Measurements from ENCODE around the gene TTLL13. TPM values are rescaled to one million over a fixed set of nuclear protein-coding genes. Genes with fewer than 3 reads are reported as not detected.

The TTLL13 gene
- total and polyA plus RNA-seq, 9 of the 15 experiments (the other 6 are each of a cell fraction or from before 2014, with no cell fraction given): 0.05 to 0.24 (median 0.11) TPM; not detected in 1

GRCh38 chr15:90200534-90201129 lies 48.7 kb upstream of the TTLL13 start:
- Histone ChIP-seq H3K36me3 (ENCODE audit: control insufficient read depth, insufficient read depth, low read length) (peaks cover 34% of the 10 kb centered on the region; the same call in 2 of the 3 replicates), H3K9ac (ENCODE audit: insufficient read depth in 1 of 2, low read depth in 2 of 2, low read length in 2 of 2) (peak overlapping the region; percentile 64 to 93; a peak in 3 of 4 replicates), H4K20me1 (replicated peaks; ENCODE audit: control insufficient read depth, insufficient read depth, low read length) (0 out of 2 replicates have a peak, but pooled peaks cover 12% of the 10 kb centered on the region), H3K79me2 (ENCODE audit: control insufficient read depth, insufficient read depth, low read length) (peaks cover 62% of the 10 kb centered on the region), H2AFZ (ENCODE audit: low read depth, low read length) (peak overlapping the region; percentile 61), H3K4me1 (replicated peaks in 1 of 2; ENCODE audit: control insufficient read depth in 2 of 2, insufficient read depth in 2 of 2, low read length in 2 of 2) (peaks cover 26 to 29% of the 10 kb centered on the region in 2 experiments; a peak in 4 of 5 replicates), H3K27me3 (ENCODE audit: control insufficient read depth in 2 of 2, insufficient read depth in 2 of 2, low read length in 2 of 2) (no peaks in the 10 kb centered on the region), H3K9me3 (replicated peaks; ENCODE audit: control insufficient read depth, insufficient read depth, low read depth, low read length) (no peaks in the 10 kb centered on the region), H3K4me3 (peak overlapping the region; percentile 83), H3K9me1 (ENCODE audit: control insufficient read depth, insufficient read depth, low read length) (no peaks in the 10 kb centered on the region), H3K4me2 (ENCODE audit: insufficient read depth, low read length) (peak overlapping the region; percentile 79), H3K27ac (ENCODE audit: extremely low read depth, low read depth, low read length) (peak overlapping the region; percentile 63)
- POLR2A ChIA-PET: interaction anchor here (0.5 to 4.2 kb wide), 17 partner anchors 9 to 1098 kb away, joined by 3 to 24 read pairs (median 4); partner anchors contain the start of genes CIB1 and GDPGP1
- ATAC-seq (peak; percentile 14), FAIRE-seq (peak; percentile 32), DNase-seq (ENCODE audit: extremely low read depth in 1 of 4, low spot score in 3 of 4) (peak in 1 of 4 experiments; percentile 27)
- in situ Hi-C loops (cut with MboI): no loop called here
- intact Hi-C loops (cut with micrococcal nuclease): loop anchor here (2.0 kb wide), 1 partner anchor 16 kb away; no protein-coding TSS in a partner anchor
- BruUV-seq (replicated peaks): no TSS peak
- CTCF ChIA-PET (ENCODE audit: low intra/inter-chr PET ratio): no interaction called here
- 17% methylated on average over 21 of the region's 24 CpGs for WGBS (ENCODE audit: insufficient coverage, low coverage, missing lambda C conversion rate)
- TF ChIP-seq SP1 (CRISPR knock-in tag; IDR thresholded peaks at IDR 0.05) (peak; percentile 39), CREB1 (IDR thresholded peaks at IDR 0.05) (no peak), CREB1 (CRISPR knock-in tag; IDR thresholded peaks at IDR 0.05) (0 out of 2 replicates have a peak, but pooled peaks have one; percentile 22), RAD51 (IDR thresholded peaks at IDR 0.05; ENCODE audit: borderline replicate concordance, low read depth) (peak; percentile 37; the same call in 1 of the 2 replicates), IRF9 (tag; IDR thresholded peaks at IDR 0.05) (no peak), BDP1 (IDR thresholded peaks at IDR 0.05; ENCODE audit: insufficient read depth, insufficient read length) (no peak), ZNF785 (CRISPR knock-in tag; IDR thresholded peaks at IDR 0.05) (no peak), MTF1 (CRISPR knock-in tag; IDR thresholded peaks at IDR 0.05; ENCODE audit: borderline replicate concordance) (no peak), HOXB6 (CRISPR knock-in tag; IDR thresholded peaks at IDR 0.05; ENCODE audit: borderline replicate concordance) (no peak), NR2C2 (CRISPR knock-in tag; IDR thresholded peaks at IDR 0.05) (0 out of 2 replicates have a peak, but pooled peaks have one; percentile 28), NR2C2 (tag; IDR thresholded peaks at IDR 0.05) (no peak), ZKSCAN3 (CRISPR knock-in tag; IDR thresholded peaks at IDR 0.05) (no peak), HMG20A (CRISPR knock-in tag; conservative IDR thresholded peaks at IDR 0.05) (no peak), PHF20 (IDR thresholded peaks at IDR 0.05; ENCODE audit: partially characterized antibody) (no peak), CHD2 (IDR thresholded peaks at IDR 0.05; ENCODE audit: low read depth, low read length) (no peak), ETV5 (CRISPR knock-in tag; IDR thresholded peaks at IDR 0.05; ENCODE audit: low read depth) (no peak), KDM5B (IDR thresholded peaks at IDR 0.05; ENCODE audit: insufficient replicate concordance, low read depth, low read length) (no peak), HDGF (IDR thresholded peaks at IDR 0.05) (no peak), RAD21 (CRISPR knock-in tag; conservative IDR thresholded peaks at IDR 0.05 in 1 of 2, IDR thresholded peaks at IDR 0.05 in 1 of 2) (no peak), PRPF4 (IDR thresholded peaks at IDR 0.05; ENCODE audit: insufficient read depth, low read depth, low read length, poor library complexity, severe bottlenecking) (no peak), NFE2 (IDR thresholded peaks at IDR 0.05; ENCODE audit: low read depth) (0 out of 2 replicates have a peak, but pooled peaks have one; percentile 4)
- TF ChIP-seq, protein P1, sequence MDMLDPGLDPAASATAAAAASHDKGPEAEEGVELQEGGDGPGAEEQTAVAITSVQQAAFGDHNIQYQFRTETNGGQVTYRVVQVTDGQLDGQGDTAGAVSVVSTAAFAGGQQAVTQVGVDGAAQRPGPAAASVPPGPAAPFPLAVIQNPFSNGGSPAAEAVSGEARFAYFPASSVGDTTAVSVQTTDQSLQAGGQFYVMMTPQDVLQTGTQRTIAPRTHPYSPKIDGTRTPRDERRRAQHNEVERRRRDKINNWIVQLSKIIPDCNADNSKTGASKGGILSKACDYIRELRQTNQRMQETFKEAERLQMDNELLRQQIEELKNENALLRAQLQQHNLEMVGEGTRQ (CRISPR knock-in tag; IDR thresholded peaks at IDR 0.05): peak; percentile 43

Data from K562 (cell line).